Measurements from ENCODE around the gene LIMS4.
"Not testable (repeated sequence)": the region's sequence is repeated elsewhere in the genome, so short reads cannot be mapped to it uniquely, and the experiment has no call there.

Gene LIMS4

DNA sequence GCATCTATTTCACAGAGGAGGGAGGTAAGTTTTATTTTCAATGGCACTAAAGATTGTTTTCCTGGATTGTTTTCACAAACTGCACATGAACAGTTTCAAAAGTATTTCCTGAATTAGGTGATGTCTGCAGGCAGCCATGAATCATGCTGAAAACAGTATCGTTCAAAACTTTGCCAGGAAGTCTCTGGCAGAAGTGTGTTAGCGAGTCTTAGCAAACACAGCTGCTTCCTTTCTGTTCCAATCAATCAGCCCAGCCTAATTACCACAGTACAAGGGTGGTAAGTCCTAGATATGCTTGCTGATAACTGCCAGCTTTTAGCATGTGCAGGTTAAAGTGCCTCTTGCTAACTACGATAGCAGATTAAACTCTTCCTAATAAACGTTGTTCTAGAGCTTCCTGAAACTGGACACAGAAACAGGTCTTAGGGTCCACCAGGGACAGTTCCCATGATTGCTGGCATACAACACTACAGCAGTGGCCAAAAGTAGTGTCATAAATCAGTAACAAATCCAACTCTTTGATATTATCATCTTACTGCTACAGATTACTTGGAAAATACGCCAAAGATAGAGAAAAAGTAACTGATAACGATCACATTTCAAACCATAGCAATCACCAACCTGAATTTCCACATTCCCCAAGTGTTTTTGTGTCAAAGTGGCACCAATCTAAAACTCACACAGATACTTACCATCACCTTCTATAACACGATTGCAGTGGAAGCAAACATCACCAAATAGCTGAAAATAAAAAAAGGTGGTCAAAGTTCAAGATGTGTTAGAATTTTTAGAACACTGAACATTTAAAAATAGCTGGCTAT lies 23.3 kb downstream of the LIMS4 start:
- DNase-seq (ENCODE audit: low read depth in 2 of 2), result not testable (repeated sequence)

DNA sequence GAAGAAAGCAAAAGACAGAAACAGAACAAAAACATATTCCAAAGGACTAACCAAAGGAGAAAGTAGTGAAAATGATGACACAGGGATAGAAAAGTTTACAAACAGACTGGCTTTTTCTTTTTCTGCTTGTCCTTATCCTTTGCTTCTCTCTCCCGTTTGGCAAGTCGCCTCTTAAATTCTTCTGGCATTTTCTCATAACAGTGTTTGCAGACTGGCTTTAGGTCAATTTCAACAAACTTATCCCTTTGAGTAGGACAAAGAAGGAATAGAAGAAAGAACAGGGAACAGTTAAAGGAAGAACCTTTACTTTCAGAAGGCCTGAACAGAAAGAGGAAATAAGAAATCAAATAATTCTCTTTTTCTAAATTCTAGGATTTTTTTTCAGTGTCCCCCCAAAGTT lies 26.0 kb downstream of the LIMS4 start:
- DNase-seq (ENCODE audit: low read depth in 2 of 2), result not testable (repeated sequence)

DNA sequence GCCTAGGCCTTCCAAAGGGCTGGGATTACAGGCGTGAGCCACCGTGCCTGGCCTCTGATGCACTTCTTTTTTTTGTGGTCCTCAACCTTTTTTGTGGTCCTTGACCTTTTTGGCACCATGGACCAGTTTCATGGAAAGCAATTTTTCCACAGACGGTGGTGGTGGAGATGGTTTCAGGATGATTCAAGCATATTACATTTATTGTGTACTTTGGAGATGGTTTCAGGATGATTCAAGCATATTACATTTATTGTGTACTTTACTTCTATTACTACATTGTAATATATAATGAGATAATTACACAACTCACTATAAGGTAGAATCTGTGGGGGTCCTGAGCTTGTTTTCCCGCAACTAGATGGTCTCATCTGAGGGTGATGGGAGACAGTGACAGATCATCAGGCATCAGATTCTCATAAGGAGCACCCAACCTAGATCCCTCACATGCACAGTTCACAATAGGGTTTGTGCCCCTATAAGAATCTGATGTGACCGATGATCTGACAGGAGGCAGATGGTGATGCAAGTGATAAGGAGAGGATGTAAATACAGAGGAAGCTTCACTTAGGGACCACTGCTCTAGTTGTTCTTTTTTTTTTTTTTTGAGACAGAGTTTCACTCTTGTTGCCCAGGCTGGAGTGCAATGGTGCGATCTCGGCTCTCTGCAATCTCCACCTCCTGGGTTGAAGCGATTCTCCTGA lies 29.2 kb downstream of the LIMS4 start:
- not testable (repeated sequence) for DNase-seq (ENCODE audit: low read depth in 2 of 2)

DNA sequence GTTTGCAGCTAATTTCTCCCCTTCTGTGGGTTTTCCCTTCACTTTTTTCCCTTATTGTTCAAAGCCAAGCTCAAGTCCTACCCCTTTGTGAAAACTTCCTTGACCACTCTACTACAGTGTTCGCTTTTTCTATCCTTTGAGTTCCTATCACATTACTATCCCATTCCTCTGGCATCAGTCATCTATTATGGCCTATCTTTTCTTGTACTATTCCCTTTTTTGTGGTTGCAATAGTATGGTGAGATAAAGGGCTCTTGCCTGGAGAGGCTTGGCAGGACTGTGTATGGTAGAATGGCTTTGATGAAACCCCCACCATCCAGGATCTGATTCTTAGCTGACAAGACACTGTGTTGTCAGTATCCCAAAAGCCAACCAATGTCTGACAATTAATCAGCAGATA lies 30.7 kb downstream of the LIMS4 start:
- DNase-seq (ENCODE audit: low read depth in 2 of 2), result not testable (repeated sequence)

DNA sequence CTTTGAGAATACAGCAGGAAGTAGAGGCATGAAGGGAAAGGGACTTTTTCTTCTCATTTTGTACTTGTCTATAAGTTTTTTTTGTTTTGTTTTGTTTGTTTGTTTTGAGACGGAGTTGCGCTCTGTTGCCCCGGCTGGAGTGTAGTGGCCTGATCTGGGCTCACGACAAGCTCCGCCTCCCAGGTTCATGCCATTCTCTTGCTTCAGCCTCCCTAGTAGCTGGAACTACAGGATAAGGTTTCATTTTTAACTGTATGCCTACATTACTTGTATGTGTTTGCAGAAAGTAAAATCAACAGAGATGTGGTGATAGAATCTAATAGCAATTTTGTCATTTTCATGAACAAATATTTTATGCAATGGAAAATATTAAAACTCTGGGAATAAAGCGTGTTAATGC lies 38.1 kb downstream of the LIMS4 start:
- not testable (repeated sequence) for DNase-seq (ENCODE audit: low read depth in 2 of 2)

- DNase-seq (ENCODE audit: low read depth in 2 of 2), result not testable (repeated sequence)
Measured at GRCh38 chr2:110425725-110426124, 46.9 kb downstream of the LIMS4 start.

- DNase-seq (ENCODE audit: low read depth in 2 of 2), result not testable (repeated sequence)
Measured at GRCh38 chr2:110424421-110424820, 48.2 kb downstream of the LIMS4 start.

DNA sequence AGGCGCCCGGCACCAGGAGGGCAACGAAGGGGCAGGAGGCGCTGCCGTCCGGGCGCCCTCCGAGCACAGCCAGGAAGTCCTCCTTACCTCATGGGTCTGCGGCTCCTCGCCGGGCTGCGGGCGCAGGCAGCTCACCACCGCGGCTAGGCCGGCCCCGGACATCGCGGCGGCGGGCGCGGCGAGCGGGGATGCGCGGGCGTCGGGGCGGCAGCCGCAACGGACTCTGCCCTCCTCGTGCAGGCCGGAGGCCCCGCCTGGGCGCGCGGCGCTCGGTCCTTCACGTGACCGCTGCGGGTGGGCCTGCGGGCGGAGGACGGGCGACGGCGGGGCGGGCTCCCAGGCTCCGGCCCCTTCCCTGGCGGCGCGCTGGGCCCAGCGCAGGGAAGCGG lies 49.0 kb downstream of the LIMS4 start:
- not testable (repeated sequence) for DNase-seq (ENCODE audit: low read depth in 2 of 2)

DNA sequence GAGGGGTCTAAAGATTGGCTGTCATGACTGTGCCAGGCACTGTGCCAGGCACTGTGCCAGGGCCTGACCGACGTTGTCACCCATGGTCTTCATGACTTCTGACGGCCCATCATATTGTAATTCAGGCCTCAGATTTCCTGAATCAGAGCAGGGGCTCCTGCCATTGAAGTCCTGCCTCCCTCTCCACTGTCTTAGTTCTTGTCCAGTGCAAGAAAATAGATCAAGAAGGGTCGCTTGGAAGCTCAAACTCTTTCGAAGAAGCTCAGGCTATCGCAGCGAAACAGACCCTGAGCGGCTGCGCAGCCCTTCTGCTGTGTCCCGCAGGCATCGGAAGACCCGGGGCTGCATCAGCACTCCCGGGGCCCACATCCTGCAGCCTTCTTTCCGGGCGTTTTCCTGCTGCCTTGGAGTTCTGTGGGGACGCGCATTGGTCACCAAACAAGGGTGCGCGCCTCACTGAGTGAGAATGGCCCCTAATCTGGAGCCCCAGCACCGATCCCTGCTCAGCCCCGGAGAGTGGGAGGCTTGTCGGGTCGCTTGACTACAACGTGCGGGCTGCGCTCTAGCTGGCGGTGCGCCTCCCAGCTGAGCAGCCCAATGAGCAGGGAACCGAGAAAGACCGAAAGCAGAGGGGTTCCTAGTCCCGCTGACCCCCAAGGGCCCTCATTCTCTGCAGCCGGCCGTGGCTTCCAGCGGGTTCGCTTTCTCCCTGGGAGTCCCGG lies 49.6 kb downstream of the LIMS4 start:
- not testable (repeated sequence) for DNase-seq (ENCODE audit: low read depth in 2 of 2)

GRCh38 chr2:110420641-110421354 lies 51.8 kb downstream of the LIMS4 start:
- DNase-seq (ENCODE audit: low read depth in 2 of 2), result not testable (repeated sequence)

DNA sequence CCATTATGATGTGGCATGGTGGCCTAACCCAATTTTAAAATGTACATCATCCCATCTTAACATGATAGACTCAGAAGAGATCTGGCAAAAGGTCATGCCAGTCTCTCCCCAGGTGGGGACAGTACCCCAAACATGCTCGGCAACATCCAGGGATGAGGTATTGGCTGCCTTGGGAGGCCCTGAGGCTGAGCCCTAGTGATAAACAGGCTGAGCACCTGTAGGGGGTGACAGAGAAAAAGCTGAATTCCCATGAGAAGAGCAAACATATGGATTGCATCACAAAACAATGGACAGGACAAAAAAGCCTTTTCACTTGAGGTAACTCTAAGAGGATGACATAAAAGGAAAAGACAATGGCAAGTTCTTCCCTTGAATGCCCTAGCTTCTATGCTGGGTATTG lies 65.5 kb downstream of the LIMS4 start:
- DNase-seq (ENCODE audit: low read depth in 2 of 2), result not testable (repeated sequence)

GRCh38 chr2:110404988-110405387 lies 67.6 kb downstream of the LIMS4 start:
- not testable (repeated sequence) for DNase-seq (ENCODE audit: low read depth in 2 of 2)

GRCh38 chr2:110404246-110404645 lies 68.4 kb downstream of the LIMS4 start:
- not testable (repeated sequence) for DNase-seq (ENCODE audit: low read depth in 2 of 2)

DNA sequence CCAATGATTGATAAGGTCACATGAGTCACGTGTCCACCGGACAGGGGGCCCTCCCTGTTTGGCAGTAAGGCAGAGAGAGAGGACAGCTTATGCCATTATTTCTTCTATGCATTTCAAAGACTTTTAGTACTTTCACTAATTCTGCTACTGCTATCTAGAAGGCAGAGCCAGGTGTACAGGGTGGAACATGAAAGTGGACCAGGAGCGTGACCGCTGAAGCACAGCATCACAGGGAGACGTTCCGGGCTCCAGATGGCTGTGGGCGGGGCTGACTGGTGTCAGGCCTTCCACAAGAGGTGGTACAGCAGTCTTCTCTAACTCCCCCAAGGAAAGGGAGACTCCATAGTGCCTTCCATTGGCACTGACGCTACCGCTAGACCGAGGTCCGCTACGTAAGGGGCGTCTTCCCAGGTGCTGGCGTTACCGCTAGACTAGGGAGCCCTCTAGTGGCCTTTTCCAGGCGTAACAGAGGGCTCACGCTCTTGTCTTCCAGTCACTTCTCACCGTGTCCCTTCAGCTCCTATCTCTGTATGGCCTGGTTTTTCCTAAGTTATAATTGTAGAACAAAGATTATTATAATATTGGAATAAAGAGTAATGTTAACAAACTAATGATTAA lies 71.5 kb downstream of the LIMS4 start:
- DNase-seq (ENCODE audit: low read depth in 2 of 2), result not testable (repeated sequence)

DNA sequence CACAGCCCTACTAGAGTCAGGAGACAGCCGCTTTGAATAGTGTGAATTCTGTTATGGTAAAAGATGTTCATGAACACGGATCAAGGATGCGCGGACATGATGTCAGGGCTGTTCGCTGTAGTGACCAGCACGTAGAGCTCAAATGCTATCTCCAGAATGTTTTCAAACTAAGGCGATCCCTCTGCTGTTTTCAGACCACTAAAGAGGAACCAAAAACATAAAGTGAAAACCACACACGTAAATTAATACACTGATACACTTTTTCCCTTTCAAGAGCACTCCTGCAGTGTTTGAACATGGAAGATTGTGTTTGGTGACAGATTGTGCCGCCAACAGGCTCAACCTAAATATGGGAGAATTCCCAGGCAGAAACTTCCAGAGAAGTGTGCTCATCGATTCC lies 73.2 kb downstream of the LIMS4 start:
- not testable (repeated sequence) for DNase-seq (ENCODE audit: low read depth in 2 of 2)

DNA sequence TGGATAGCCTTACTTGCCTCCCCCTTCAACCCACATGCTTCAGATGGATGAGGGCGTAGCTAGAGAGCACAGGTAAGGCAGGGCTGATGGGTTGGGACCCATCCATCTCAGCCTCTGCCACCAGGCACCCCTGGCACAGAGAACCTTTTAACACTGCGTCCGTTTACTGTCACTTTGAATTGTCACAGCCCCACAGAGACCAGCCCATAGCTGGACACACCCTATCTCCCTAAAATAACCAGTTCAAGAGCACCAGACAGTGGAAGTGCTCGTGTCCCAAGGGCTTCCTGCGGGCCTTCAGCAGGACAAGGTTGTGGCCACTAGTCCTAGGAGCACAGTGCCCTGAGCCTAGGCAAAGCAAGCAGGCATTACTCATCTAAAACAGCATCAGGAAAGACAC lies 76.6 kb downstream of the LIMS4 start:
- not testable (repeated sequence) for DNase-seq (ENCODE audit: low read depth in 2 of 2)
